Gastroesophageal sphincter (tissue), 3 donors: ENCODE measurements around the gene CSTF2.

Source experiments
- CTCF ChIP-seq, 4 experiments: fragments of 200-600 bp in 2 of 4; fragments of 450-650 bp in 2 of 4; sonication (generic) in 1 of 4; IDR thresholded peaks; one replicate each; pipeline ENCODE4 v1.5.1; 2017 to 2019; ENCODE audit warnings: antibody characterized with exemption in 4 of 4, mild to moderate bottlenecking in 2 of 4, moderate library complexity in 2 of 4
- POLR2A ChIP-seq, 2 donors: fragments of 450-650 bp; IDR thresholded peaks; one replicate each; pipeline ENCODE4 v1.6.1; 2017; ENCODE audit warnings: antibody characterized with exemption in 2 of 2, mild to moderate bottlenecking in 2 of 2, moderate library complexity in 1 of 2

GRCh38 chrX:100870527-100870926, 50.3 kb downstream of the CSTF2 start:
- TF ChIP-seq POLR2A (IDR thresholded peaks at IDR 0.05), result no peak
- no peak for TF ChIP-seq CTCF (IDR thresholded peaks at IDR 0.05)
